Natural killer cell (primary cell): ENCODE measurements around the gene ERMP1. TPM values are rescaled to one million over a fixed set of nuclear protein-coding genes. Genes with fewer than 3 reads are reported as not detected.

ENCODE experiments used
- ATAC-seq, 3 donors: fragments of 150-1000 bp in 2 of 3; fragments of 200-7000 bp in 1 of 3; cut with Tn5 transposase; 1 replicate in 1 of 3; 2 replicates in 2 of 3; pipeline ENCODE4 v1.10.0; 2021; ENCODE audit warnings: mild to moderate bottlenecking in 2 of 3, moderate library complexity in 2 of 3
- DNase-seq, 2 donors: peaks; one replicate each; pipeline versions ENCODE4 v3.0.0 to v3.0.0-alpha.2; 2013 to 2021; ENCODE audit warnings: mixed read lengths in 1 of 2
- H3K27ac ChIP-seq: one replicate; pipeline ENCODE4 v1.5.1; 2013; ENCODE audit warnings: mild to moderate bottlenecking, low read length
- H3K27me3 ChIP-seq: one replicate; pipeline ENCODE4 v1.6.1; 2013; ENCODE audit warnings: low read length; ENCODE audit not compliant: control insufficient read depth, insufficient read depth
- H3K36me3 ChIP-seq: one replicate; pipeline ENCODE4 v1.6.1; 2013; ENCODE audit warnings: low read length; ENCODE audit not compliant: control insufficient read depth, insufficient read depth
- H3K4me1 ChIP-seq: one replicate; pipeline ENCODE4 v1.6.1; 2013; ENCODE audit warnings: low read length; ENCODE audit not compliant: control insufficient read depth, insufficient read depth
- H3K4me3 ChIP-seq: one replicate; pipeline ENCODE4 v1.5.1; 2013; ENCODE audit warnings: low read length
- H3K9me3 ChIP-seq: one replicate; pipeline ENCODE4 v1.6.1; 2013; ENCODE audit warnings: low read length; ENCODE audit not compliant: control insufficient read depth, insufficient read depth
- H3K27ac Mint-ChIP-seq, 2 donors: one replicate each; pipeline ENCODE4 v1.8.0; 2022; ENCODE audit warnings: mild to moderate bottlenecking in 2 of 2, mixed read lengths in 2 of 2, moderate library complexity in 1 of 2
- H3K27me3 Mint-ChIP-seq, 2 donors: one replicate each; pipeline ENCODE4 v1.8.0; 2022; ENCODE audit warnings: low read depth in 2 of 2, mixed read lengths in 2 of 2
- H3K36me3 Mint-ChIP-seq: one replicate; pipeline ENCODE4 v1.8.0; 2022; ENCODE audit warnings: mixed read lengths
- H3K4me1 Mint-ChIP-seq, 2 donors: one replicate each; pipeline ENCODE4 v1.8.0; 2022; ENCODE audit warnings: mixed read lengths in 2 of 2
- H3K4me3 Mint-ChIP-seq: one replicate; pipeline ENCODE4 v1.8.0; 2022; ENCODE audit warnings: mild to moderate bottlenecking, moderate library complexity, mixed read lengths
- H3K9me3 Mint-ChIP-seq, 2 donors: one replicate each; pipeline ENCODE4 v1.8.0; 2022; ENCODE audit warnings: mixed read lengths in 2 of 2
- WGBS: methylation state at CpG from one replicate; pipeline ENCODE4 v1.1.7; 2013; ENCODE audit warnings: missing lambda C conversion rate; ENCODE audit not compliant: insufficient coverage; 5-methylcytosine and 5-hydroxymethylcytosine counted together
- intact Hi-C: fragments of 100-400 bp; cut with micrococcal nuclease; formaldehyde crosslinking; loops from one replicate; pipeline ENCODE4 v1.14.2; 2022
- total RNA-seq, 4 donors: library from RNA; stranded (reverse); fragments of 120-200 nt in 1 of 4; gene quantifications; one replicate each; pipeline versions ENCODE4 v1.2.3 to v1.2.4, GENCODE V29; 2013 to 2022
- TF ChIP-seq, protein P1 (sequence below): fragments of 200-600 bp; IDR thresholded peaks from one replicate; pipeline ENCODE4 v1.8.0; 2022; ENCODE audit warnings: antibody characterized with exemption

Gene ERMP1
- total RNA-seq, 3 donors from 2014 or later (not counting 1 experiment from before 2014, with no cell fraction given): 24.7 to 52.0 (median 29.3) TPM

DNA sequence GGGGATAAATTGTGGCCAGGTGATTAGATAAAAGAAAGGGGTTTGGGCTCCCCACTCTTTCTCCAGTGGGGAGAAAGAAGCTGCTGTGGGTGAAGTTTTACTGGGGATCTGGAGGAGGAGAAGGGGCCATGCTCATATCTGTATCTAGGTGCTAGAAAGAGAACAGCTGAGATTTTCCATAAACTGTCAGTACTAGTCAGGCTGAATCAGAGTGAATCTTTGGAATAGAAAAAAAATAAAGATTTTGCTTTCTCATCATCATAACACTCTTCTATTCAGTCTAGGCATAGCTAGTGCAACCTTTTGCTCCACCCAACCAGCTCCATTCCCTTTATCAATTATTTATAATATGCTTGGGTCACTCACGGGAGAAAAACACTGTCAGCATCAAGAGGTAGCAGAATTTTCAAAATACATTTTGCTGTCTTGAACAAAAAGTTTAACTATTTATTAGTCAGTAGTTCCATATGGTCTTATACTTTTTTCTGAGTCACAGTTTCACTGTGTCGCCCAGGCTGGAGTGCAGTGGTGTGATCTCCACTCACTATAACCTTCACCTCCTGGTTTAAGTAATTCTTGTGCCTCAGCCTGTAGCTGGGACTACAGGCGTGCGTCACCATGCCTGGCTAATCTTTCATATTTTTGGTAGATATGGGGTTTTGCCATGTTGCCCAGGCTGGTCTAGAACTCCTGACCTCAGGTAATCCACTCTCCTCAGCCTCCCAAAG, 21.3 kb upstream of the ERMP1 start:
- Mint-ChIP-seq H3K27me3 (no peaks in the 10 kb centered on the region), H3K4me3 (peak overlapping the region; percentile 41), H3K9me3 (no peaks in the 10 kb centered on the region), H3K27ac (peak overlapping the region; percentile 85 to 93), H3K4me1 (peaks cover 56 to 62% of the 10 kb centered on the region in 2 donors), H3K36me3 (no peaks in the 10 kb centered on the region)
- TF ChIP-seq, protein P1, sequence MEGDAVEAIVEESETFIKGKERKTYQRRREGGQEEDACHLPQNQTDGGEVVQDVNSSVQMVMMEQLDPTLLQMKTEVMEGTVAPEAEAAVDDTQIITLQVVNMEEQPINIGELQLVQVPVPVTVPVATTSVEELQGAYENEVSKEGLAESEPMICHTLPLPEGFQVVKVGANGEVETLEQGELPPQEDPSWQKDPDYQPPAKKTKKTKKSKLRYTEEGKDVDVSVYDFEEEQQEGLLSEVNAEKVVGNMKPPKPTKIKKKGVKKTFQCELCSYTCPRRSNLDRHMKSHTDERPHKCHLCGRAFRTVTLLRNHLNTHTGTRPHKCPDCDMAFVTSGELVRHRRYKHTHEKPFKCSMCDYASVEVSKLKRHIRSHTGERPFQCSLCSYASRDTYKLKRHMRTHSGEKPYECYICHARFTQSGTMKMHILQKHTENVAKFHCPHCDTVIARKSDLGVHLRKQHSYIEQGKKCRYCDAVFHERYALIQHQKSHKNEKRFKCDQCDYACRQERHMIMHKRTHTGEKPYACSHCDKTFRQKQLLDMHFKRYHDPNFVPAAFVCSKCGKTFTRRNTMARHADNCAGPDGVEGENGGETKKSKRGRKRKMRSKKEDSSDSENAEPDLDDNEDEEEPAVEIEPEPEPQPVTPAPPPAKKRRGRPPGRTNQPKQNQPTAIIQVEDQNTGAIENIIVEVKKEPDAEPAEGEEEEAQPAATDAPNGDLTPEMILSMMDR: no peak
- DNase-seq (no peak), ATAC-seq (no peak)
- peaks cover 40% of the 10 kb centered on the region for H3K4me1 ChIP-seq
- H3K9me3 ChIP-seq: no peaks in the 10 kb centered on the region
- H3K4me3 ChIP-seq: no peak overlapping the region
- no peaks in the 10 kb centered on the region for H3K36me3 ChIP-seq
- 88% methylated on average over 1 of the region's 4 CpGs for WGBS
- intact Hi-C loops: no loop called here
- peak overlapping the region; percentile 16 for H3K27ac ChIP-seq
- no peaks in the 10 kb centered on the region for H3K27me3 ChIP-seq

DNA sequence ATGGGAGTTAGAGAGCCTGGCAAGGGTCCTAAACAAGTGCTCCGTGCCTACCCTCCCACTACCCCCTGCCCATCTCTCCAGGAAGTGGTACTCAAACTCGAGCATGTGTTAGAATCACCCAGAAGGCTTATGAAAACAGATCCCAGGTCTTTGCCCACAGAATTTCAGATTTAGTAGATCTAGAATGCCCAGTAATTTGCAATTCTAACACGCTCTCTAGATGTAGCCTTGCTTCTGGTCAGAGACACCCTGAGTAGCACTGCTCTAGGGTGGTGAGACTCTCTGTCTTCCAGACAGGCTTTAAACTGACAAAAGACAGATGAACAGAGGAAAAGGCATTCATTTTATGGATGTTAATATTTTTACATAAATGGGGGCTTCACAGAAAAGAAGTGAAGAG, 20.7 kb upstream of the ERMP1 start:
- peak overlapping the region; percentile 85 to 93 for H3K27ac Mint-ChIP-seq
- intact Hi-C loops: no loop called here
- peak overlapping the region; percentile 16 for H3K27ac ChIP-seq

DNA sequence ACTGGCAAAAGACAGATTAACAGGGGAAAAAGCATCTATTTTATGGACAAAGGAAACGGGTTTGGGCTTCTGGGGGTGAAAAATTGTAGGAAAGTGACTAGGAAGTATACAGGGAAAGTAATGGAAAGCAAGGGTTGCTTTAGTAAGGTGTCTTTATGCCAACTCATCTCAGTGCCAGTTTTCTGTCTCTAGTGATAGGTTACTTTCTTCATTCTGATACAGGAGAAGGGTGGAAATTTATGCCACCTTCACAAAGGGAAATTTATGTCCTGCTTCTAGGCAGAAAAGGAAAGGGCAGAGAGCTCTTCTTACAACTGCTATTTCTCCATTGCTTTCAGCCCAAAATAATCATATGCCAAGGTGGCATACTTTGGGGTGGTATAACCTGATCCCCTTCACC, 20.1 kb upstream of the ERMP1 start:
- Mint-ChIP-seq H3K27me3 (no peaks in the 10 kb centered on the region), H3K36me3 (no peaks in the 10 kb centered on the region), H3K9me3 (no peaks in the 10 kb centered on the region), H3K27ac (peak overlapping the region; percentile 85 to 93), H3K4me3 (peak overlapping the region; percentile 38), H3K4me1 (peaks cover 65 to 72% of the 10 kb centered on the region in 2 donors)
- intact Hi-C loops: no loop called here
- TF ChIP-seq, protein P1: no peak
- H3K9me3 ChIP-seq: no peaks in the 10 kb centered on the region
- 66% methylated on average over 1 of the region's 1 CpG for WGBS
- peaks cover 49% of the 10 kb centered on the region for H3K4me1 ChIP-seq
- no peak overlapping the region for H3K4me3 ChIP-seq
- no peaks in the 10 kb centered on the region for H3K36me3 ChIP-seq
- DNase-seq (no peak), ATAC-seq (no peak)
- peak overlapping the region; percentile 16 for H3K27ac ChIP-seq
- no peaks in the 10 kb centered on the region for H3K27me3 ChIP-seq

More for the DNA sequence above, 20.7 kb upstream of the ERMP1 start:
- Mint-ChIP-seq H3K27me3 (no peaks in the 10 kb centered on the region), H3K36me3 (no peaks in the 10 kb centered on the region), H3K4me1 (peaks cover 61 to 68% of the 10 kb centered on the region in 2 donors), H3K9me3 (no peaks in the 10 kb centered on the region), H3K4me3 (peak overlapping the region; percentile 41)
- no peak for DNase-seq
- no peak overlapping the region for H3K4me3 ChIP-seq
- H3K9me3 ChIP-seq: no peaks in the 10 kb centered on the region
- TF ChIP-seq, protein P1: no peak
- H3K27me3 ChIP-seq: no peaks in the 10 kb centered on the region
- no peaks in the 10 kb centered on the region for H3K36me3 ChIP-seq
- ATAC-seq: no peak
- WGBS: 26% methylated on average over 3 of the region's 3 CpGs
- H3K4me1 ChIP-seq: peaks cover 46% of the 10 kb centered on the region
